Left lung (tissue), 10 donors: ENCODE measurements around the gene DKK3. TPM values are rescaled to one million over a fixed set of nuclear protein-coding genes. Genes with fewer than 3 reads are reported as not detected.

Experiments
- ATAC-seq: fragments of 200-7000 bp; cut with Tn5 transposase; one replicate; pipeline ENCODE4 v1.9.1; 2020; ENCODE audit warnings: moderate library complexity
- DNase-seq, 4 donors: peaks; one replicate each; pipeline ENCODE4 v3.0.0-alpha.2; 2013 to 2020
- H3K27ac ChIP-seq, 2 donors: fragments of 200-600 bp; sonication (generic) in 1 of 2; one replicate each; pipeline versions ENCODE4 v1.5.0 to v1.8.0; 2020 to 2021
- H3K27me3 ChIP-seq, 2 donors: fragments of 200-600 bp; sonication (generic) in 1 of 2; one replicate each; pipeline versions ENCODE4 v1.5.0 to v1.8.0; 2020 to 2021
- H3K36me3 ChIP-seq, 2 donors: fragments of 200-600 bp; sonication (generic) in 1 of 2; one replicate each; pipeline versions ENCODE4 v1.5.0 to v1.8.0; 2020 to 2021
- H3K4me1 ChIP-seq, 2 donors: fragments of 200-600 bp; one replicate each; pipeline ENCODE4 v1.8.0; 2021
- H3K4me3 ChIP-seq, 2 donors: fragments of 200-600 bp; sonication (generic) in 1 of 2; one replicate each; pipeline versions ENCODE4 v1.5.0 to v1.8.0; 2020 to 2021; ENCODE audit warnings: mild to moderate bottlenecking in 1 of 2
- H3K9me3 ChIP-seq, 2 donors: fragments of 200-600 bp; sonication (generic) in 1 of 2; one replicate each; pipeline versions ENCODE4 v1.5.0 to v1.8.0; 2020 to 2021
- intact Hi-C, 2 donors: fragments of 100-400 bp; cut with DNase I; formaldehyde crosslinking; loops; one replicate each; pipeline versions ENCODE4 v1.11.2 to v1.14.2; 2022
- polyA plus RNA-seq, 6 donors: library from polyadenylated mRNA; unstranded; fragments of 120-200 nt; gene quantifications; one replicate each; pipeline ENCODE4 v1.2.1, GENCODE V29; 2013; ENCODE audit not compliant: insufficient read length in 6 of 6
- total RNA-seq, 2 donors: library from RNA; stranded (reverse); fragmentation: NEBNext Ultra II Directional; extraction: Animal tissue kit (Norgen Biotek cat#: 25700); gene quantifications; one replicate each; pipeline ENCODE4 v1.2.1, GENCODE V29; 2021
- TF ChIP-seq, protein P1 (sequence below), 2 donors: fragments of 200-600 bp; sonication (generic) in 1 of 2; IDR thresholded peaks; one replicate each; pipeline versions ENCODE4 v1.5.0 to v1.8.0; 2021; ENCODE audit warnings: antibody characterized with exemption in 2 of 2
- donor health status: DM: no; HTN: yes; CAD: no.
- donor health status: DM: no; HTN: no; CAD: no.

DKK3 gene
- total and polyA plus RNA-seq, 8 donors: 122 to 198 (median 167) TPM

- peaks cover 37 to 44% of the 10 kb centered on the region in 2 donors for H3K4me1 ChIP-seq
- intact Hi-C loops: no loop called here
- ATAC-seq (peak; percentile 64), DNase-seq (peak in 2 of 4 donors; percentile 64 to 73)
- H3K4me3 ChIP-seq: no peak overlapping the region
- H3K27me3 ChIP-seq: no peaks in the 10 kb centered on the region
- TF ChIP-seq, protein P1, sequence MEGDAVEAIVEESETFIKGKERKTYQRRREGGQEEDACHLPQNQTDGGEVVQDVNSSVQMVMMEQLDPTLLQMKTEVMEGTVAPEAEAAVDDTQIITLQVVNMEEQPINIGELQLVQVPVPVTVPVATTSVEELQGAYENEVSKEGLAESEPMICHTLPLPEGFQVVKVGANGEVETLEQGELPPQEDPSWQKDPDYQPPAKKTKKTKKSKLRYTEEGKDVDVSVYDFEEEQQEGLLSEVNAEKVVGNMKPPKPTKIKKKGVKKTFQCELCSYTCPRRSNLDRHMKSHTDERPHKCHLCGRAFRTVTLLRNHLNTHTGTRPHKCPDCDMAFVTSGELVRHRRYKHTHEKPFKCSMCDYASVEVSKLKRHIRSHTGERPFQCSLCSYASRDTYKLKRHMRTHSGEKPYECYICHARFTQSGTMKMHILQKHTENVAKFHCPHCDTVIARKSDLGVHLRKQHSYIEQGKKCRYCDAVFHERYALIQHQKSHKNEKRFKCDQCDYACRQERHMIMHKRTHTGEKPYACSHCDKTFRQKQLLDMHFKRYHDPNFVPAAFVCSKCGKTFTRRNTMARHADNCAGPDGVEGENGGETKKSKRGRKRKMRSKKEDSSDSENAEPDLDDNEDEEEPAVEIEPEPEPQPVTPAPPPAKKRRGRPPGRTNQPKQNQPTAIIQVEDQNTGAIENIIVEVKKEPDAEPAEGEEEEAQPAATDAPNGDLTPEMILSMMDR (IDR thresholded peaks at IDR 0.05): no peak
- H3K27ac ChIP-seq: peak overlapping the region; percentile 69 to 70
- H3K9me3 ChIP-seq: no peaks in the 10 kb centered on the region
- H3K36me3 ChIP-seq: no peaks in the 10 kb centered on the region
Observed at GRCh38 chr11:11979488-11980117, 28.8 kb downstream of the DKK3 start.

DNA sequence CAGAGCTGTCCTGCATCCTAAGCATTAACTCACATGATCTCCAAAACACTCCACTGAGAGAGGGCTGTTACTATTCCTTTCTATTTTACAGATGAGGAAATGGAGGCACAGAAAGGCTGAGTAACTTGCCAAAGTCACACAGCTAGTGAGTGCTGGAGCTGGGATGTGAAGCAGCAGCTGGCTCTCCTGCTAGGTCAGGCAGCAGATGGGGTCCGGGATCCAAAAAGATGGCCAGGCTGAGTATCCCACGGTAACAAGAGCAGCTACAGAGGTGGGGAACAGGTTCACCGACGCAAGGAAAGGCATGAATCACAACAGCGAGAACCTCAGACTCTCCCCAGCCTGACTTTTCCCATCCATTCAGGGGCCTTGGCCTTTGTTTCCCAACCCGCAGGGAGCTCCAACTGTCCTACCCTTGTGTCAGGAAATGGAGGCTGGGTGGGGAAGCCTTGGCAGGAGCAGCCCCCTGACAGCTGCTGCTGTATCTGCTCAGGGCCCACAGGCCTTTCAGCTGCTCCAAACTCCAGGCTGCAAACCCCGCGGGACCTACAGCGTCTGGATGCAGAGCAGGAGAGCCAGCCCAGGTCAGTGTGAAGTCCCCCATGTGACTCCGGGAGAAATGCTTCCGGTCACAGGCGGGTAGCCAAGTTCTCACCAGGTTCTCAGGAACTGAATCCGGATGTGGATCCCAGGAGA is 29.5 kb downstream of the DKK3 start:
- Histone ChIP-seq H3K4me1 (peaks cover 37 to 44% of the 10 kb centered on the region in 2 donors), H3K9me3 (no peaks in the 10 kb centered on the region), H3K36me3 (no peaks in the 10 kb centered on the region), H3K4me3 (no peak overlapping the region), H3K27me3 (no peaks in the 10 kb centered on the region), H3K27ac (peak overlapping the region; percentile 69 to 70)
- intact Hi-C loops: no loop called here
- DNase-seq (peak in 2 of 4 donors; percentile 60 to 87), ATAC-seq (peak; percentile 18)
- TF ChIP-seq, protein P1 (IDR thresholded peaks at IDR 0.05): no peak

GRCh38 chr11:11978098-11978637 is 30.3 kb downstream of the DKK3 start:
- DNase-seq (no peak), ATAC-seq (no peak)
- Histone ChIP-seq H3K36me3 (no peaks in the 10 kb centered on the region), H3K4me1 (peaks cover 43 to 49% of the 10 kb centered on the region in 2 donors), H3K27me3 (no peaks in the 10 kb centered on the region), H3K27ac (peak overlapping the region; percentile 69 to 70), H3K9me3 (no peaks in the 10 kb centered on the region), H3K4me3 (no peak overlapping the region)
- intact Hi-C loops: no loop called here
- TF ChIP-seq, protein P1 (IDR thresholded peaks at IDR 0.05): no peak

DNA sequence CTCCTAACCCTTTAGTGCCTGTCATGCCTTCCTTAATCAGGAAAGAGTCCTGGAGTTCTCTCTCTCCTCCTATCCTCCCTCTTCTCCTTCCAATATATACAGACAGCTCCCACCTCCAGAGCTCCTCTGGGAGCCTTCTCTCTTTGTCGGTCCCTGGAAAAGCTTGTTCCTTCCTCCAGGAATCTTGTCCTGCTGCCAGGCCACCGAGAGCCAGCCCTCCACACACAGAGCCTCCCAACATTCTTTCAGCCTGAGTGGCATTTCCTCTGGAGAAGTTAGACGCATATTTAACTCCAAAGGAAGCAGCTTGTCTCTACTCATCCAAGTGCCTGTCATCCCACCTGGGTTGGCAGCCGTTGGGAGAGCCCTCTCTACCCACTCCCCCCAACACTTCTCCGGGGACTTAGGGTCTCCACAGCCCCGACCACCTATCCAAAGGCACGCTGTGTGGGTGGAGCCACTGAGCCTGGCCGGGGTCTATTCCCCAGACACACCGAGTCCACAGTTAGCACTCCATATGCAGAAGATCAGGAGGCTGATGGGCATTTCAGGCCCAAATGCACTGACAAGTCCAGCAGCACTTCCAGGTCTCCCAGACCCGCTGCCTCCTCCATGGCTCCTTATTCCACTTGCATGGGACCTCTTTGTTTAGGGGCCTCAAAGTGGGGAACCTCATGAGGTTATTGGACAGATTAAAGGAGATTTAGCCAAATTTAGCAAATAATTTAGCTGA is 31.1 kb downstream of the DKK3 start:
- intact Hi-C loops: no loop called here
- Histone ChIP-seq H3K4me3 (no peak overlapping the region), H3K4me1 (peaks cover 47 to 49% of the 10 kb centered on the region in 2 donors), H3K27me3 (no peaks in the 10 kb centered on the region), H3K9me3 (no peaks in the 10 kb centered on the region), H3K27ac (peak overlapping the region; percentile 65 to 70), H3K36me3 (no peaks in the 10 kb centered on the region)
- TF ChIP-seq, protein P1 (IDR thresholded peaks at IDR 0.05): no peak
- ATAC-seq (peak; percentile 67), DNase-seq (peak in 3 of 4 donors; percentile 32 to 68 (median 61))
